Ishikawa (cell line): Measurements from ENCODE around the gene RAP1GAP.

ENCODE experiments used
- CREB1 ChIP-seq: IDR thresholded peaks from 2 replicates; pipeline ENCODE4 v1.6.1; 2012; ENCODE audit warnings: low read depth
- EGR1 ChIP-seq: IDR thresholded peaks from 2 replicates; pipeline ENCODE4 v1.6.1; 2012
- EP300 ChIP-seq: IDR thresholded peaks from 2 replicates; pipeline ENCODE4 v1.6.1; 2012; ENCODE audit warnings: borderline replicate concordance
- RAD21 ChIP-seq: IDR thresholded peaks from 2 replicates; pipeline ENCODE4 v1.6.1; 2012; ENCODE audit warnings: low read depth
- TAF1 ChIP-seq: IDR thresholded peaks from 2 replicates; pipeline ENCODE4 v1.6.1; 2012; ENCODE audit warnings: low read depth, mild to moderate bottlenecking
- YY1 ChIP-seq: IDR thresholded peaks from 2 replicates; pipeline ENCODE4 v1.6.1; 2012; ENCODE audit warnings: low read depth
- TF ChIP-seq, protein P1 (sequence below): IDR thresholded peaks from 2 replicates; pipeline ENCODE4 v1.6.1; 2012; ENCODE audit warnings: low read depth, mild to moderate bottlenecking
- TF ChIP-seq, protein P2 (sequence below): IDR thresholded peaks from 2 replicates; pipeline ENCODE4 v1.6.1; 2012

DNA sequence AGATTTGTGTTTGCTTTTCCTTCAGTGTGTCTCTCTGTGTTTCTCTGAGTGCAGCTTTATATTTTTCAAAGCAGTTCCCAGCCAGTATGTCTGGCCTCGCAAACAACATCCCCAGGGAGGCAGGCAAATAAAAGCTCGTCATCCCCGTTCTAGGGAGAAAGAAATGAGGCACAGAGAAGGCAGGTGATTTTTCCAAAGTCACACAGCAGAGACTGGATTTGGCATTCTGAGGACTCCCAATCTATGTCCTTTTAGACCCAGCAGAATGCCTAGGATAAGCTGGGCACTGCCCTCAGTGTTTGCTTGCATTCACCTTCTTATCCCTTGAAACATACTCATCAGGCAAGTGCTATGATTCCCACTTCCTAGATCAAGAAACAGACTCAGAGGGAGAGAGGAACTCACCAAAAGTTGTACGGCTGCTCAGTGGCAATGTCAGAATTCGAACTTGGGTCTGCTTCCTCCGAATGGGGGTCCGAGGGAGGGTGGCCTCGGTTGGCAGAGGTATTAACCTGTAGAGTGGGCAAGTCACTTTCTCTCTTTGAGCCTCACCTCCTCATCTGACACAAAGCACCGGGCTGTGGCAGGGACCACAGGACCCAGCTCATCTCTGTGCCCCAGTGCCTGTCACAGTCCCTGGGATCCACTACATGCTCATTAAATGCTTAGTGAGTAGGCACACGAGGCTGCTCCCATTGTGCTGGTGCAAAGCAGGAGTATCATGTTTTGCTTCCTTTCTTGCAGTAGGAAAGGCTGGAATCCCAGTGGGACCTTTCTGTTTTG is 4.2 kb downstream of the RAP1GAP start:
- TF ChIP-seq, protein P1, sequence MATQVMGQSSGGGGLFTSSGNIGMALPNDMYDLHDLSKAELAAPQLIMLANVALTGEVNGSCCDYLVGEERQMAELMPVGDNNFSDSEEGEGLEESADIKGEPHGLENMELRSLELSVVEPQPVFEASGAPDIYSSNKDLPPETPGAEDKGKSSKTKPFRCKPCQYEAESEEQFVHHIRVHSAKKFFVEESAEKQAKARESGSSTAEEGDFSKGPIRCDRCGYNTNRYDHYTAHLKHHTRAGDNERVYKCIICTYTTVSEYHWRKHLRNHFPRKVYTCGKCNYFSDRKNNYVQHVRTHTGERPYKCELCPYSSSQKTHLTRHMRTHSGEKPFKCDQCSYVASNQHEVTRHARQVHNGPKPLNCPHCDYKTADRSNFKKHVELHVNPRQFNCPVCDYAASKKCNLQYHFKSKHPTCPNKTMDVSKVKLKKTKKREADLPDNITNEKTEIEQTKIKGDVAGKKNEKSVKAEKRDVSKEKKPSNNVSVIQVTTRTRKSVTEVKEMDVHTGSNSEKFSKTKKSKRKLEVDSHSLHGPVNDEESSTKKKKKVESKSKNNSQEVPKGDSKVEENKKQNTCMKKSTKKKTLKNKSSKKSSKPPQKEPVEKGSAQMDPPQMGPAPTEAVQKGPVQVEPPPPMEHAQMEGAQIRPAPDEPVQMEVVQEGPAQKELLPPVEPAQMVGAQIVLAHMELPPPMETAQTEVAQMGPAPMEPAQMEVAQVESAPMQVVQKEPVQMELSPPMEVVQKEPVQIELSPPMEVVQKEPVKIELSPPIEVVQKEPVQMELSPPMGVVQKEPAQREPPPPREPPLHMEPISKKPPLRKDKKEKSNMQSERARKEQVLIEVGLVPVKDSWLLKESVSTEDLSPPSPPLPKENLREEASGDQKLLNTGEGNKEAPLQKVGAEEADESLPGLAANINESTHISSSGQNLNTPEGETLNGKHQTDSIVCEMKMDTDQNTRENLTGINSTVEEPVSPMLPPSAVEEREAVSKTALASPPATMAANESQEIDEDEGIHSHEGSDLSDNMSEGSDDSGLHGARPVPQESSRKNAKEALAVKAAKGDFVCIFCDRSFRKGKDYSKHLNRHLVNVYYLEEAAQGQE: no peak
- TF ChIP-seq CREB1: no peak
- no peak for TF ChIP-seq YY1
- TF ChIP-seq TAF1: no peak
- TF ChIP-seq, protein P2, sequence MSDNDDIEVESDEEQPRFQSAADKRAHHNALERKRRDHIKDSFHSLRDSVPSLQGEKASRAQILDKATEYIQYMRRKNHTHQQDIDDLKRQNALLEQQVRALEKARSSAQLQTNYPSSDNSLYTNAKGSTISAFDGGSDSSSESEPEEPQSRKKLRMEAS: no peak
- no peak for TF ChIP-seq EP300
- no peak for TF ChIP-seq RAD21
- TF ChIP-seq EGR1: no peak
